Mucosa of gallbladder (tissue), 1 donor: ENCODE measurements around the gene CHCHD1. TPM values are rescaled to one million over a fixed set of nuclear protein-coding genes. Genes with fewer than 3 reads are reported as not detected.
"Not testable (repeated sequence)": the region's sequence is repeated elsewhere in the genome, so short reads cannot be mapped to it uniquely, and the experiment has no call there.

Experiments
- DNase-seq: peaks from one replicate; pipeline ENCODE4 v3.0.0-alpha.2; 2020; ENCODE audit warnings: low spot score
- total RNA-seq: library from RNA; stranded (reverse); gene quantifications from one replicate; pipeline ENCODE4 v1.2.1, GENCODE V29; 2021
- donor health status: DM: no; HTN: no; CAD: no.

Gene CHCHD1
- total RNA-seq, 1 donor from 2014 or later, result 28.0 TPM

- DNase-seq, result no peak
Measured at GRCh38 chr10:73810735-73811465, 29.1 kb downstream of the CHCHD1 start.

- DNase-seq, result no peak
Measured at GRCh38 chr10:73812657-73813056, 30.8 kb downstream of the CHCHD1 start.

DNA sequence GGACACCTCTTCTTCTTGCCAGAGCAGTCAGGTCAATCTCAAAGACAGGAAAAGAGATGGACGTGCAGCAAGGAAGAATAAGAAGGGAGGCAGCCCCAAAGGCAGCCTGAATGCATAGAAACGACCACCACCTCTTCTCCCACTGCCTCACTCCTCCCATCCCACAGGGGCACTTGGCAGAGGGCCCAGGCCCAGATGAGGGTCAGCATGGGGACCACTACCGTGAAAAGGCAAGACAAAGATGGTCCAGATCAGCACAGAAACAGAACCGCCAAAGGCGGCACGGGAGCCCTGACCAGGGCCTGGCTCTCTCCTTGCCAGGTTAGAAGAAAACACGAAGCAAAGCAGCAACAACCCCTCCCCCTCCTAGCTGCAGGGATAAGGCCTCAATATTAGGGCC lies 31.5 kb downstream of the CHCHD1 start:
- no peak for DNase-seq

- DNase-seq, result no peak
Measured at GRCh38 chr10:73814276-73814895, 32.5 kb downstream of the CHCHD1 start.

- DNase-seq, result no peak
Measured at GRCh38 chr10:73814896-73815718, 33.3 kb downstream of the CHCHD1 start.

- DNase-seq, result no peak
Measured at GRCh38 chr10:73815719-73816030, 33.8 kb downstream of the CHCHD1 start.

- DNase-seq, result no peak
Measured at GRCh38 chr10:73816917-73817729, 35.3 kb downstream of the CHCHD1 start.

- DNase-seq, result no peak
Measured at GRCh38 chr10:73817826-73818225, 36.0 kb downstream of the CHCHD1 start.

- DNase-seq, result no peak
Measured at GRCh38 chr10:73818402-73818801, 36.6 kb downstream of the CHCHD1 start.

DNA sequence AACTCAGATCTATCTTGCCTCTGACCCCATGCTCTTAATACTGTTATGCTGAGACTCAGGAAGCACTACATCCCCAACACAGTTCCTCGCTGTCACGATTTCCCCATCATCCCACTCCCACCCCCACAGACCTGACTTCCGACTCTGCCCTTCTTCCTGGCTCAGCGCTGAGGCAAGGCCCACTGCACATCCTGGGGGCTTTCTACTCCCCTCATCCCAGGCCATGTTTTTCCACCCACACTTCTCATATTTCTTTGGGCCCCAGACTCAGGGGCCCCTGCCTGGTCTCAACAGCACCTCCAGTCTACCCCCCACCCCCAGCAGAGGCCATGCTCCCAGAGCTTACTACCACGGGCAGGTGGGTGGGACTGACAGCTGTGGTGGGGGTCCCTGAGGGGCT lies 37.2 kb downstream of the CHCHD1 start:
- no peak for DNase-seq

DNA sequence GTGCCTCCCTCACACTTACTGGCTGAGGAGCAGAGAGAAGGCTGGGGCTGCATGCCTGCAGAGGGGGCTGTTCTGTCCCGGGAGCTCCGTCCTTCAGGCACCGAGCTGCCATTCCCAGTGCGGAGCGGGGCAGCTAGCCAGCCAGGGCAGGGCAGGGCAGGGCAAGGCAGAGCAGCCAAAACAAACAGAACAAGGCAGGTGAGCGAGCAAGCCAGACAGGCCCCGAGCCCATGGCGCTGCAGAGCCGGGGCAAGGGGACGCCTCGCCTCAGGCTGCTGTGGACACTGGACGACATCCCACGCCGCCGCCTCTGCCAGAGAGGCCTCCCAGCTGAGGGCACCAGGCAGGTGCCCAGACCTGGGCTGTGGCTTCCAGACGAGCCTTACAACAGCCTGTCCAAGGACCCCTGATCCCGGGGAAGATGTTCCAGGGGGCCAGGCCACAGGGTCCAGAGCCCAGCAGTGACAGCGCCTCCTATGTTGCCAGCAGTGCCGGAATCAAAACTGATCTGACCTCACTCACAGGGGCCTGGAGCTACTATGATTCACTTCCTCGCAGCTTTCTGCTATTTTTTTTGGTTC lies 37.8 kb downstream of the CHCHD1 start:
- DNase-seq, result peak; percentile 42

DNA sequence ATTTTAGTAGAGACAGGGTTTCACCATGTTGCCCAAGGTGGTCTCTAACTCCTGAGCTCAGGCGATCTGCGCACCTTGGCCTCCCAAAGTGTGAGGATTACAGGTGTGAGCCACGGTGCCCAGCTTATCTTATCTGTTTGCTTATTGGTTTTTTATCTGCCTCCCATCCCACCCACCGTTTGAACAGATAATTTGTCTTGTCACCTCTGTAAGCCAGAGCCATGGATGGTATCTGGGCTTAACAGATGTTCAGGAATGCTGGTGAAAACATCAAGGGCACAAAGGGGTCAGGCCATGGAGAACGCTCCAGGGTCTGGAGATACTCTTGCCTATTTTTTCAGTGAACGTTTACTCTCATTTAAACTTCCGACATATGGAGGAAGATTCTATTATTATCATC lies 41.5 kb downstream of the CHCHD1 start:
- no peak for DNase-seq

DNA sequence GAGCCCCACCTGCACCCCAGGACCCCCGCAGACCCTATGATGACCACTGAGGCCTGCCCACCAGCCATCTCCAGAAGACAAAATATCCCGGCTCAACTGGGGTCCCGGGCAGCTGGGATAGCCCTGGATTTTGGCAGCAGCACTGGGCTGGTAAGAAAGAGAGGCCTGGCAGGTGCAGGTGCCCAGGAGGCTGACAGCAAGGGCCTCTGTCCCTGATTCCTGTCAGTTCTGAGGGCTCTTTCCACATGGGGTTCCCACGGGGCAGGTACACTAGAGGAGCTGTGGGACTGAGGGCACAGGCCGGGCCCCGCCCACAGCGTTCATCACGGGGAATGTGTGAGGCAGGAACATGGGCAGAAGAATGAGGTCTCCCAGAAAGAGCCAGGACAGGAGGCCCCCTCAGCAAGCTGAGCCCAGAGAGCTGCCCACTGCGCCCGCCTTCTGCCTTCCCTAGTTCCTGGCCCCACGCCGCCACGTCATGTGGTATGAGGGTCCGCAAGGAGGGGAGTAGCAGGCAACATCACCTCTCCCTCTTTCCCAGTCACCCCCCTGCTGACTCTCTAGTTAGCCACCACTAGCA lies 42.4 kb downstream of the CHCHD1 start:
- no peak for DNase-seq

DNA sequence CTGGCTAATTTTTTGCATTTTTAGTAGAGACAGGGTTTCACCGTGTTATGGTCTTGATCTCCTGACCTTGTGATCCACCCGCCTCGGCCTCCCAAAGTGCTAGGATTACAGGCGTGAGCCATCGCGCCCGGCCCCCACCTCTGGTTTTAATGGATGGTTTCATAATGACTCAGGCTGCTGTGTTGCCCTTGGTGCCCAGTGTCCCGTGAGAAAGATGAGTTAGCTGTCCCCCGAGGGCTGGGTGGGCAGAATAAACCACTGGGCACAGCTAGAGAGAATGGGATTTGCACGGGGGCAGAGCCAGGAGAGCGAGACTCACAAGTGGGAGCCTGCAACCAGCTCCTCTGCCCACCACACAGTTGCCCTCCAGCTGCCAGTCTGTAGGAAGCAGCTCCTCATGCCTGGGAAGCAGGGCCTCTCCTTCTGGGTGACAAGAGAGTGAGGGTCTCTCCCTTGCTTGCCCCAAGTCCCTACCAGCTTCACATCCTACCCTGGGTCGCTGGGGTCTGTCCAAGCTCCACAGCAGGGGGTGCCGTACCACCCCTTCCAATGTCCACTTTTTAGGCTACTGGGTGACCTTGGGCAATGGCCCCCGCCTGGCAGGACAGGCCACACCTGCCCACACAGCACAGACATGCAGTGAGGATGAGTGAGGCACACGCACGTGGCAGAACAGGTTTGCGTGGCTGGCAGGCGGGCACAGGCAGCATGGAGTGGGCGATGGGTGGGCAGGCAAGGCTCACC lies 45.7 kb downstream of the CHCHD1 start:
- DNase-seq, result no peak

- no peak for DNase-seq
Measured at GRCh38 chr10:73828161-73828560, 46.3 kb downstream of the CHCHD1 start.

DNA sequence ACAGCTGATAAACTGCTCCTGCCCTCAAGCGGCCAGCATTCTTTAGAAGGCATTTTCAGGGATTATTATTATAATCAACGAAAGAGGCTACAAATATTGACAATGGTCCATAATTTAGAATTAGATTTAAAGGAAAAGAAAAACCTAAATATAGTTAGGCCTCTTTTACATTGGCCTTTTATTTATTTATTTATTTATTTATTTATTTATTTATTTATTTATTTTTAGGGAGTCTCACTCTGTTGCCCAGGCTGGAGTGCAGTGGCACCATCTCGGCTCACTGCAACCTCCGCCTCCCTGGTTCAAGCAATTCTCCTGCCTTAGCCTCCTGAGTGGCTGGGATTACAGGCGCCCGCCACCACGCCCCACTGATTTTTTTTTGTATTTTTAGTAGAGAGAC lies 47.2 kb downstream of the CHCHD1 start:
- DNase-seq, result not testable (repeated sequence)
